B cell (primary cell): Measurements from ENCODE around the gene SRGAP1.

Source experiments
- CTCF ChIP-seq: fragments of 200-600 bp; IDR thresholded peaks from one replicate; pipeline ENCODE4 v1.8.0; 2022; ENCODE audit warnings: antibody characterized with exemption, mild to moderate bottlenecking
- EZH2 ChIP-seq: IDR thresholded peaks from 2 replicates; pipeline ENCODE4 v1.6.1; 2012; ENCODE audit warnings: borderline replicate concordance, low read depth, mild to moderate bottlenecking, moderate library complexity, low read length; ENCODE audit not compliant: insufficient read depth, poor library complexity, severe bottlenecking

- no peak for TF ChIP-seq CTCF
- TF ChIP-seq EZH2, result no peak
Measured at GRCh38 chr12:63804746-63805145, 39.8 kb upstream of the SRGAP1 start.
